Osteoblast (primary cell): ENCODE data around the gene PFN1. TPM values are rescaled to one million over a fixed set of nuclear protein-coding genes. Genes with fewer than 3 reads are reported as not detected.

ENCODE experiments used
- DNase-seq: peaks from one replicate; pipeline ENCODE4 v3.0.0; 2011; ENCODE audit warnings: low spot score, mixed read lengths; ENCODE audit not compliant: insufficient read length; ENCODE audit errors: missing footprints
- H2AFZ ChIP-seq: 2 replicates; pipeline ENCODE4 v1.6.0; 2011; ENCODE audit warnings: mild to moderate bottlenecking, low read length
- H3K27ac ChIP-seq: 2 replicates; pipeline ENCODE4 v1.5.1; 2011; ENCODE audit warnings: mild to moderate bottlenecking, low read depth, low read length, moderate library complexity
- H3K27me3 ChIP-seq: 2 replicates; pipeline ENCODE4 v1.6.0; 2012; ENCODE audit warnings: mild to moderate bottlenecking, control low read depth, inconsistent platforms, low read length, moderate library complexity; ENCODE audit not compliant: insufficient read depth
- H3K36me3 ChIP-seq: 2 replicates; pipeline ENCODE4 v1.5.1; 2011; ENCODE audit warnings: mild to moderate bottlenecking, low read length, control low read depth, moderate library complexity; ENCODE audit not compliant: insufficient read depth
- H3K4me1 ChIP-seq: 2 replicates; pipeline ENCODE4 v1.5.1; 2011; ENCODE audit warnings: mild to moderate bottlenecking, low read length, control low read depth, moderate library complexity; ENCODE audit not compliant: insufficient read depth
- H3K4me2 ChIP-seq: 2 replicates; pipeline ENCODE4 v1.6.0; 2011; ENCODE audit warnings: mild to moderate bottlenecking, low read length; ENCODE audit not compliant: insufficient read depth
- H3K4me3 ChIP-seq: fragments of 200-600 bp; sonication (generic); 3 replicates; pipeline ENCODE4 v1.5.1; 2012; ENCODE audit warnings: mild to moderate bottlenecking, low read length, inconsistent platforms; ENCODE audit not compliant: insufficient read depth
- H3K79me2 ChIP-seq: 2 replicates; pipeline ENCODE4 v1.6.0; 2012; ENCODE audit warnings: mild to moderate bottlenecking, low read length, control low read depth, inconsistent platforms; ENCODE audit not compliant: insufficient read depth
- H3K9me3 ChIP-seq: 2 replicates; pipeline ENCODE4 v1.5.1; 2011; ENCODE audit warnings: low read depth, low read length, control low read depth
- H4K20me1 ChIP-seq: 2 replicates; pipeline ENCODE4 v1.6.0; 2012; ENCODE audit warnings: mild to moderate bottlenecking, low read length, control low read depth; ENCODE audit not compliant: insufficient read depth
- CTCF ChIP-seq: IDR thresholded peaks from 2 replicates; pipeline ENCODE4 v1.5.1; 2011; ENCODE audit warnings: mild to moderate bottlenecking, low read depth, low read length, moderate library complexity; ENCODE audit errors: extremely low read depth
- total RNA-seq: library from RNA; depleted of rRNA; stranded (reverse); fragments of >200 nt; gene quantifications from 2 replicates; pipeline ENCODE4 v1.2.3, GENCODE V29; 2012

Gene PFN1
- total RNA-seq, 1 donor, result 425 TPM

GRCh38 chr17:4966844-4967538 lies 18.7 kb upstream of the PFN1 start:
- peak; percentile 99 for DNase-seq
- H3K4me3 ChIP-seq, result peak overlapping the region; percentile 89
- H3K4me1 ChIP-seq, result peaks cover 34% of the 10 kb centered on the region
- H3K27ac ChIP-seq, result peak overlapping the region; percentile 96
- no peaks in the 10 kb centered on the region for H3K9me3 ChIP-seq
- H3K36me3 ChIP-seq, result peaks cover 14% of the 10 kb centered on the region
- no peak for TF ChIP-seq CTCF
- peak overlapping the region; percentile 27 for H2AFZ ChIP-seq
- H3K4me2 ChIP-seq, result peak overlapping the region; percentile 90
- H3K27me3 ChIP-seq, result no peaks in the 10 kb centered on the region
- no peaks in the 10 kb centered on the region for H4K20me1 ChIP-seq
- peaks cover 17% of the 10 kb centered on the region for H3K79me2 ChIP-seq

GRCh38 chr17:4965311-4965986 lies 17.1 kb upstream of the PFN1 start:
- H4K20me1 ChIP-seq, result no peaks in the 10 kb centered on the region
- TF ChIP-seq CTCF, result no peak
- peaks cover 14% of the 10 kb centered on the region for H3K36me3 ChIP-seq
- H3K27ac ChIP-seq, result no peak overlapping the region
- peaks cover 11% of the 10 kb centered on the region for H3K79me2 ChIP-seq
- no peak overlapping the region for H3K4me2 ChIP-seq
- H2AFZ ChIP-seq, result no peak overlapping the region
- no peaks in the 10 kb centered on the region for H3K9me3 ChIP-seq
- no peaks in the 10 kb centered on the region for H3K27me3 ChIP-seq
- DNase-seq, result peak; percentile 39
- H3K4me3 ChIP-seq, result no peak overlapping the region
- peaks cover 34% of the 10 kb centered on the region for H3K4me1 ChIP-seq

- no peaks in the 10 kb centered on the region for H3K27me3 ChIP-seq
- peaks cover 20% of the 10 kb centered on the region for H3K36me3 ChIP-seq
Observed at GRCh38 chr17:4960279-4960922, 12.1 kb upstream of the PFN1 start.

More at GRCh38 chr17:4960279-4960922, 12.1 kb upstream of the PFN1 start:
- Histone ChIP-seq H3K4me1 (no peaks in the 10 kb centered on the region), H4K20me1 (no peaks in the 10 kb centered on the region), H3K27ac (no peak overlapping the region), H3K4me2 (no peak overlapping the region), H3K9me3 (no peaks in the 10 kb centered on the region), H2AFZ (no peak overlapping the region), H3K79me2 (peaks cover 4% of the 10 kb centered on the region), H3K4me3 (no peak overlapping the region)
- DNase-seq, result peak; percentile 69
- TF ChIP-seq CTCF, result no peak
